Natural killer cell (primary cell): ENCODE results near the gene KCNJ10. TPM values are rescaled to one million over a fixed set of nuclear protein-coding genes. Genes with fewer than 3 reads are reported as not detected.

Source experiments
- ATAC-seq, 3 donors: fragments of 150-1000 bp in 2 of 3; fragments of 200-7000 bp in 1 of 3; cut with Tn5 transposase; 1 replicate in 1 of 3; 2 replicates in 2 of 3; pipeline ENCODE4 v1.10.0; 2021; ENCODE audit warnings: mild to moderate bottlenecking in 2 of 3, moderate library complexity in 2 of 3
- DNase-seq, 2 donors: peaks; one replicate each; pipeline versions ENCODE4 v3.0.0 to v3.0.0-alpha.2; 2013 to 2021; ENCODE audit warnings: mixed read lengths in 1 of 2
- H3K27ac ChIP-seq: one replicate; pipeline ENCODE4 v1.5.1; 2013; ENCODE audit warnings: mild to moderate bottlenecking, low read length
- H3K27me3 ChIP-seq: one replicate; pipeline ENCODE4 v1.6.1; 2013; ENCODE audit warnings: low read length; ENCODE audit not compliant: control insufficient read depth, insufficient read depth
- H3K36me3 ChIP-seq: one replicate; pipeline ENCODE4 v1.6.1; 2013; ENCODE audit warnings: low read length; ENCODE audit not compliant: control insufficient read depth, insufficient read depth
- H3K4me1 ChIP-seq: one replicate; pipeline ENCODE4 v1.6.1; 2013; ENCODE audit warnings: low read length; ENCODE audit not compliant: control insufficient read depth, insufficient read depth
- H3K4me3 ChIP-seq: one replicate; pipeline ENCODE4 v1.5.1; 2013; ENCODE audit warnings: low read length
- H3K9me3 ChIP-seq: one replicate; pipeline ENCODE4 v1.6.1; 2013; ENCODE audit warnings: low read length; ENCODE audit not compliant: control insufficient read depth, insufficient read depth
- H3K27ac Mint-ChIP-seq, 2 donors: one replicate each; pipeline ENCODE4 v1.8.0; 2022; ENCODE audit warnings: mild to moderate bottlenecking in 2 of 2, mixed read lengths in 2 of 2, moderate library complexity in 1 of 2
- H3K27me3 Mint-ChIP-seq, 2 donors: one replicate each; pipeline ENCODE4 v1.8.0; 2022; ENCODE audit warnings: low read depth in 2 of 2, mixed read lengths in 2 of 2
- H3K36me3 Mint-ChIP-seq: one replicate; pipeline ENCODE4 v1.8.0; 2022; ENCODE audit warnings: mixed read lengths
- H3K4me1 Mint-ChIP-seq, 2 donors: one replicate each; pipeline ENCODE4 v1.8.0; 2022; ENCODE audit warnings: mixed read lengths in 2 of 2
- H3K4me3 Mint-ChIP-seq: one replicate; pipeline ENCODE4 v1.8.0; 2022; ENCODE audit warnings: mild to moderate bottlenecking, moderate library complexity, mixed read lengths
- H3K9me3 Mint-ChIP-seq, 2 donors: one replicate each; pipeline ENCODE4 v1.8.0; 2022; ENCODE audit warnings: mixed read lengths in 2 of 2
- CTCF ChIP-seq: fragments of 200-600 bp; IDR thresholded peaks from one replicate; pipeline ENCODE4 v1.8.0; 2022; ENCODE audit warnings: antibody characterized with exemption
- WGBS: methylation state at CpG from one replicate; pipeline ENCODE4 v1.1.7; 2013; ENCODE audit warnings: missing lambda C conversion rate; ENCODE audit not compliant: insufficient coverage; 5-methylcytosine and 5-hydroxymethylcytosine counted together
- intact Hi-C: fragments of 100-400 bp; cut with micrococcal nuclease; formaldehyde crosslinking; loops from one replicate; pipeline ENCODE4 v1.14.2; 2022
- total RNA-seq, 4 donors: library from RNA; stranded (reverse); fragments of 120-200 nt in 1 of 4; gene quantifications; one replicate each; pipeline versions ENCODE4 v1.2.3 to v1.2.4, GENCODE V29; 2013 to 2022

KCNJ10 gene
- total RNA-seq, 3 donors from 2014 or later (not counting 1 experiment from before 2014, with no cell fraction given), result not detected

DNA sequence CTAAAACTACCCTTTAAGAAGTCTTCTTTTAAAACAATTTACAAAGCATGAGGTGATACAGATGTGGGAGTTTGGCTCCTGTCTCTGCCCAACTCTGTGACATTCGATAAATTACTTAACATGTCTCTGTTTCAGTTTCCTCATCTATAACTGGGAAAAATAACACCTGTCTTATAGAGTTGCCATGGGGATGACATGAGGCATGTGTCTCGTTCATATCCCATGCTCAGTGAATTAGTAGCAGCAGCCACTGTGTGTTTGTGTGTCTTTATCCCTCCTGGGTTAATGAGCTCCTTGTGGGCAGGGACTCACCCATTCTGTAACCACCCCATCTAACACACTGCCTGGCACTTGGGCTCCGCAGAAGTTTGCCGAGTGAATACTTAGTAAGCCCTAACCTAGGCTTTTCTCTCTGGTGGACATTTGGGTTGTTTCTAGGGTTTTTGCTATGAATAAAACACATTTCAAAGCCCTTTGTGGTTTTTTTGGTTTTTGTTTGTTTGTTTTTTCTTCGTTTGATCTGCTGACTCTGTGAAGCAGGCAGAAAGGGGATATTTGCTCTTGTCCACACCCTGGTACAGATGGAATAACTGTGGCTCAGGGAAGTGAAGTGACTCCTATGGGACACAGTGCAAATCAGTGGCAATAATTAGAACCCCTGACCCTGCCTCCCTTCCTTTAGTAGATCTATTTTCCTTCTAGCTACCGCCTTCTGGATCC, 10.6 kb upstream of the KCNJ10 start:
- Histone ChIP-seq H3K4me3 (no peak overlapping the region), H3K27ac (no peak overlapping the region), H3K36me3 (no peaks in the 10 kb centered on the region), H3K27me3 (peaks cover 28% of the 10 kb centered on the region), H3K4me1 (peaks cover 7% of the 10 kb centered on the region), H3K9me3 (no peaks in the 10 kb centered on the region)
- Mint-ChIP-seq H3K27ac (no peak overlapping the region), H3K27me3 (peaks cover 47 to 59% of the 10 kb centered on the region in 2 donors), H3K4me3 (no peak overlapping the region), H3K4me1 (peaks cover 7 to 8% of the 10 kb centered on the region in 2 donors), H3K9me3 (no peaks in the 10 kb centered on the region), H3K36me3 (no peaks in the 10 kb centered on the region)
- TF ChIP-seq CTCF, result no peak
- WGBS, result 37% methylated on average over 4 of the region's 6 CpGs
- ATAC-seq (no peak), DNase-seq (no peak)
- intact Hi-C loops, result loop anchor here (5.0 kb wide), 1 partner anchor 143 kb away; no protein-coding TSS in a partner anchor

DNA sequence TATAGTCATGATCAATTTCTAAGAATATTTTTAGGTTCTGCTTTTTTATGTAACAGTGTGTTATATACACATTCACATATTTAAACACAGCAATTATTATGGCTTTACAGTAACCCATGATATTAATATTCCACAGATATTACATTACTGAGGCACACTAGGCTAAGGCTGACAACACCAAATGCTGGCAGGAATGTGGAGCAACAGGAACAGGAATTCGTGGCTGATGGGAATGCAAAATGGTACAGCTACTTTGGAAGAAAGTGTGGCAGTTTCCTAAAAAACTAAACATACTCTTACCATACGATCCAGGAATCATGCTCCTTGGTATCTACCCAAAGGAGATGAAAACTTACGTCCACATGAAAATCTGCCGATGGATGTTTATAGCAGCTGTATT, 9.5 kb upstream of the KCNJ10 start:
- peaks cover 28% of the 10 kb centered on the region for H3K27me3 ChIP-seq
- Mint-ChIP-seq H3K36me3 (no peaks in the 10 kb centered on the region), H3K4me3 (no peak overlapping the region), H3K27me3 (peaks cover 47 to 68% of the 10 kb centered on the region in 2 donors), H3K27ac (no peak overlapping the region), H3K4me1 (peaks cover 4 to 5% of the 10 kb centered on the region in 2 donors), H3K9me3 (no peaks in the 10 kb centered on the region)
- no peak overlapping the region for H3K27ac ChIP-seq
- H3K4me3 ChIP-seq, result no peak overlapping the region
- DNase-seq (no peak), ATAC-seq (no peak)
- peaks cover 6% of the 10 kb centered on the region for H3K4me1 ChIP-seq
- 86% methylated on average over 3 of the region's 4 CpGs for WGBS
- H3K9me3 ChIP-seq, result no peaks in the 10 kb centered on the region
- intact Hi-C loops, result loop anchor here (2.0 kb wide), 1 partner anchor 33 kb away; no protein-coding TSS in a partner anchor
- H3K36me3 ChIP-seq, result no peaks in the 10 kb centered on the region
- TF ChIP-seq CTCF, result no peak

- H3K4me1 ChIP-seq, result no peaks in the 10 kb centered on the region
- H3K27me3 ChIP-seq, result peaks cover 28% of the 10 kb centered on the region
- ATAC-seq (peak; percentile 72 to 89 (median 86)), DNase-seq (peak; percentile 43 to 72)
- Mint-ChIP-seq H3K4me1 (no peaks in the 10 kb centered on the region), H3K9me3 (no peaks in the 10 kb centered on the region), H3K27ac (no peak overlapping the region), H3K36me3 (no peaks in the 10 kb centered on the region), H3K4me3 (no peak overlapping the region), H3K27me3 (peaks cover 44 to 68% of the 10 kb centered on the region in 2 donors)
- no peak overlapping the region for H3K27ac ChIP-seq
- TF ChIP-seq CTCF, result peak; percentile 74
- intact Hi-C loops, result loop anchor here (2.0 kb wide), 1 partner anchor 32 kb away; no protein-coding TSS in a partner anchor
- whole genome bisulfite sequencing, result 14% methylated on average over 8 of the region's 8 CpGs
- no peaks in the 10 kb centered on the region for H3K9me3 ChIP-seq
- no peak overlapping the region for H3K4me3 ChIP-seq
- no peaks in the 10 kb centered on the region for H3K36me3 ChIP-seq
Observed at GRCh38 chr1:160078512-160079195, 8.7 kb upstream of the KCNJ10 start.
